Activated CD8-positive, alpha-beta T cell treated with anti-CD3 and anti-CD28 coated beads for 36 hours (primary cell): Measurements from ENCODE around the gene IDUA. TPM values are rescaled to one million over a fixed set of nuclear protein-coding genes. Genes with fewer than 3 reads are reported as not detected.
"Not testable (repeated sequence)": the region's sequence is repeated elsewhere in the genome, so short reads cannot be mapped to it uniquely, and the experiment has no call there.

Experiments
- ATAC-seq: fragments of 200-7000 bp; cut with Tn5 transposase; one replicate; pipeline ENCODE4 v1.10.0; 2021; ENCODE audit warnings: mild to moderate bottlenecking, moderate library complexity
- CTCF ChIA-PET: fragments of 350-600 bp; sonication (Branson Sonifier 250); formaldehyde crosslinking; loops from one replicate; lab custom pipeline; 2021; ENCODE audit warnings: antibody characterized with exemption; lab: Charles Lee
- POLR2A ChIA-PET: fragments of 350-600 bp; sonication (Branson Sonifier 250); formaldehyde crosslinking; loops from one replicate; lab custom pipeline; 2021; ENCODE audit warnings: antibody characterized with exemption; lab: Charles Lee
- DNase-seq: peaks from one replicate; pipeline ENCODE4 v3.0.0-alpha.2; 2020
- H3K27ac Mint-ChIP-seq: one replicate; pipeline ENCODE4 v1.8.0; 2021; ENCODE audit warnings: mild to moderate bottlenecking, mixed read lengths
- H3K27me3 Mint-ChIP-seq: one replicate; pipeline ENCODE4 v1.8.0; 2021; ENCODE audit warnings: mixed read lengths
- H3K36me3 Mint-ChIP-seq: one replicate; pipeline ENCODE4 v1.8.0; 2021; ENCODE audit warnings: low read depth, mixed read lengths
- H3K4me1 Mint-ChIP-seq: one replicate; pipeline ENCODE4 v1.8.0; 2021; ENCODE audit warnings: low read depth, mixed read lengths
- H3K4me3 Mint-ChIP-seq: one replicate; pipeline ENCODE4 v1.8.0; 2021; ENCODE audit warnings: mild to moderate bottlenecking, moderate library complexity, mixed read lengths
- H3K9me3 Mint-ChIP-seq: one replicate; pipeline ENCODE4 v1.8.0; 2021; ENCODE audit warnings: mixed read lengths
- CTCF ChIP-seq: fragments of 200-600 bp; IDR thresholded peaks from one replicate; pipeline ENCODE4 v1.8.0; 2022; ENCODE audit warnings: antibody characterized with exemption, mild to moderate bottlenecking
- intact Hi-C: fragments of 100-400 bp; cut with micrococcal nuclease; formaldehyde crosslinking; loops from one replicate; pipeline ENCODE4 v1.10.0; 2022
- total RNA-seq, 2 experiments: library from RNA; stranded (reverse); gene quantifications; one replicate each; pipeline ENCODE4 v1.2.3, GENCODE V29; 2021

The IDUA gene
- total RNA-seq, 2 experiments from 2014 or later = 4.8 to 5.4 TPM

GRCh38 chr4:1043162-1043561 lies 56.3 kb downstream of the IDUA start:
- no peaks in the 10 kb centered on the region for H3K9me3 Mint-ChIP-seq
- H3K27ac Mint-ChIP-seq = no peak overlapping the region
- CTCF ChIA-PET = no interaction called here
- peaks cover 5% of the 10 kb centered on the region for H3K4me1 Mint-ChIP-seq
- intact Hi-C loops = no loop called here
- no peak overlapping the region for H3K4me3 Mint-ChIP-seq
- DNase-seq (no peak), ATAC-seq (peak; percentile 32)
- H3K27me3 Mint-ChIP-seq = peaks cover 28% of the 10 kb centered on the region
- TF ChIP-seq CTCF = no peak
- no peaks in the 10 kb centered on the region for H3K36me3 Mint-ChIP-seq
- POLR2A ChIA-PET = no interaction called here

GRCh38 chr4:1043651-1044468 lies 57.0 kb downstream of the IDUA start:
- ATAC-seq (peak; percentile 72), DNase-seq (peak; percentile 68)
- CTCF ChIA-PET = no interaction called here
- peaks cover 28% of the 10 kb centered on the region for H3K27me3 Mint-ChIP-seq
- POLR2A ChIA-PET = no interaction called here
- TF ChIP-seq CTCF = no peak
- H3K4me3 Mint-ChIP-seq = no peak overlapping the region
- no peak overlapping the region for H3K27ac Mint-ChIP-seq
- no peaks in the 10 kb centered on the region for H3K9me3 Mint-ChIP-seq
- peaks cover 5% of the 10 kb centered on the region for H3K4me1 Mint-ChIP-seq
- intact Hi-C loops = no loop called here
- H3K36me3 Mint-ChIP-seq = no peaks in the 10 kb centered on the region

- Mint-ChIP-seq H3K4me3 (no peak overlapping the region), H3K9me3 (no peaks in the 10 kb centered on the region)
Measured at GRCh38 chr4:1044469-1045192, 57.8 kb downstream of the IDUA start.

GRCh38 chr4:1045193-1045594 lies 58.4 kb downstream of the IDUA start:
- Mint-ChIP-seq H3K27ac (no peak overlapping the region), H3K27me3 (peaks cover 33% of the 10 kb centered on the region), H3K9me3 (no peaks in the 10 kb centered on the region), H3K4me3 (no peak overlapping the region), H3K4me1 (peaks cover 5% of the 10 kb centered on the region), H3K36me3 (no peaks in the 10 kb centered on the region)
- POLR2A ChIA-PET = no interaction called here
- CTCF ChIA-PET = no interaction called here
- no peak for TF ChIP-seq CTCF
- ATAC-seq (no peak), DNase-seq (no peak)
- intact Hi-C loops = no loop called here

More at GRCh38 chr4:1044469-1045192, 57.8 kb downstream of the IDUA start:
- no peak for ATAC-seq
- intact Hi-C loops = no loop called here
- TF ChIP-seq CTCF = no peak
- ChIA-PET CTCF (no interaction called here), POLR2A (no interaction called here)
- Mint-ChIP-seq H3K27ac (no peak overlapping the region), H3K4me1 (peaks cover 5% of the 10 kb centered on the region), H3K36me3 (no peaks in the 10 kb centered on the region), H3K27me3 (peaks cover 33% of the 10 kb centered on the region)
- DNase-seq = peak; percentile 2

GRCh38 chr4:1045595-1046201 lies 58.9 kb downstream of the IDUA start:
- Mint-ChIP-seq H3K4me1 (peaks cover 5% of the 10 kb centered on the region), H3K36me3 (no peaks in the 10 kb centered on the region), H3K27ac (no peak overlapping the region), H3K9me3 (no peaks in the 10 kb centered on the region), H3K4me3 (no peak overlapping the region), H3K27me3 (peaks cover 32% of the 10 kb centered on the region)
- DNase-seq (no peak), ATAC-seq (no peak)
- TF ChIP-seq CTCF = no peak
- CTCF ChIA-PET = no interaction called here
- intact Hi-C loops = no loop called here
- POLR2A ChIA-PET = no interaction called here

- H3K36me3 Mint-ChIP-seq, CTCF ChIA-PET, POLR2A ChIA-PET, H3K4me1 Mint-ChIP-seq, H3K9me3 Mint-ChIP-seq, intact Hi-C loops, ATAC-seq, H3K4me3 Mint-ChIP-seq, H3K27ac Mint-ChIP-seq: not testable (repeated sequence)
- H3K27me3 Mint-ChIP-seq = peaks cover 31% of the 10 kb centered on the region
- peak; percentile 1 for DNase-seq
Measured at GRCh38 chr4:1046581-1047011, 59.8 kb downstream of the IDUA start.
